Measurements from ENCODE around the gene HDHD3.
A peak's percentile ranks its signal among the peaks of the same experiment; 100 is the strongest.

Gene HDHD3

GRCh38 chr9:113416149-113416721 lies 39.4 kb upstream of the HDHD3 start (continued):
- TF ChIP-seq, protein P1, sequence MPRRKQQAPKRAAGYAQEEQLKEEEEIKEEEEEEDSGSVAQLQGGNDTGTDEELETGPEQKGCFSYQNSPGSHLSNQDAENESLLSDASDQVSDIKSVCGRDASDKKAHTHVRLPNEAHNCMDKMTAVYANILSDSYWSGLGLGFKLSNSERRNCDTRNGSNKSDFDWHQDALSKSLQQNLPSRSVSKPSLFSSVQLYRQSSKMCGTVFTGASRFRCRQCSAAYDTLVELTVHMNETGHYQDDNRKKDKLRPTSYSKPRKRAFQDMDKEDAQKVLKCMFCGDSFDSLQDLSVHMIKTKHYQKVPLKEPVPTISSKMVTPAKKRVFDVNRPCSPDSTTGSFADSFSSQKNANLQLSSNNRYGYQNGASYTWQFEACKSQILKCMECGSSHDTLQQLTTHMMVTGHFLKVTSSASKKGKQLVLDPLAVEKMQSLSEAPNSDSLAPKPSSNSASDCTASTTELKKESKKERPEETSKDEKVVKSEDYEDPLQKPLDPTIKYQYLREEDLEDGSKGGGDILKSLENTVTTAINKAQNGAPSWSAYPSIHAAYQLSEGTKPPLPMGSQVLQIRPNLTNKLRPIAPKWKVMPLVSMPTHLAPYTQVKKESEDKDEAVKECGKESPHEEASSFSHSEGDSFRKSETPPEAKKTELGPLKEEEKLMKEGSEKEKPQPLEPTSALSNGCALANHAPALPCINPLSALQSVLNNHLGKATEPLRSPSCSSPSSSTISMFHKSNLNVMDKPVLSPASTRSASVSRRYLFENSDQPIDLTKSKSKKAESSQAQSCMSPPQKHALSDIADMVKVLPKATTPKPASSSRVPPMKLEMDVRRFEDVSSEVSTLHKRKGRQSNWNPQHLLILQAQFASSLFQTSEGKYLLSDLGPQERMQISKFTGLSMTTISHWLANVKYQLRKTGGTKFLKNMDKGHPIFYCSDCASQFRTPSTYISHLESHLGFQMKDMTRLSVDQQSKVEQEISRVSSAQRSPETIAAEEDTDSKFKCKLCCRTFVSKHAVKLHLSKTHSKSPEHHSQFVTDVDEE (CRISPR knock-in tag; IDR thresholded peaks at IDR 0.05): no peak
- TF ChIP-seq TOX (CRISPR knock-in tag; IDR thresholded peaks at IDR 0.05; ENCODE audit: borderline replicate concordance) (no peak), ARNTL (CRISPR knock-in tag; IDR thresholded peaks at IDR 0.05; ENCODE audit: borderline replicate concordance, low read depth) (no peak), RARB (CRISPR knock-in tag; IDR thresholded peaks at IDR 0.05) (no peak), CREB5 (CRISPR knock-in tag; IDR thresholded peaks at IDR 0.05; ENCODE audit: low read depth) (no peak)

GRCh38 chr9:113410207-113410864 lies 33.5 kb upstream of the HDHD3 start, which contains the start of the genes C9orf43 and POLE3:
Gene C9orf43, plus strand, starts transcription at chr9:113410747. Its CDS starts 2,747 bp downstream, at chr9:113413494.
Gene POLE3, minus strand, starts transcription at chr9:113410675. Its CDS starts 382 bp downstream, at chr9:113410293.
- TF ChIP-seq ZNF70 (CRISPR knock-in tag; IDR thresholded peaks at IDR 0.05) (no peak), CSDC2 (CRISPR knock-in tag; IDR thresholded peaks at IDR 0.05) (no peak), TOX (CRISPR knock-in tag; IDR thresholded peaks at IDR 0.05; ENCODE audit: borderline replicate concordance) (no peak), PATZ1 (CRISPR knock-in tag; IDR thresholded peaks at IDR 0.05; ENCODE audit: borderline replicate concordance) (no peak), ARNTL (CRISPR knock-in tag; IDR thresholded peaks at IDR 0.05; ENCODE audit: borderline replicate concordance, low read depth) (no peak), ZFP30 (CRISPR knock-in tag; IDR thresholded peaks at IDR 0.05) (no peak), ZFP3 (CRISPR knock-in tag; IDR thresholded peaks at IDR 0.05) (no peak), PPARA (CRISPR knock-in tag; IDR thresholded peaks at IDR 0.05; ENCODE audit: borderline replicate concordance) (no peak)
- TF ChIP-seq, protein P2, sequence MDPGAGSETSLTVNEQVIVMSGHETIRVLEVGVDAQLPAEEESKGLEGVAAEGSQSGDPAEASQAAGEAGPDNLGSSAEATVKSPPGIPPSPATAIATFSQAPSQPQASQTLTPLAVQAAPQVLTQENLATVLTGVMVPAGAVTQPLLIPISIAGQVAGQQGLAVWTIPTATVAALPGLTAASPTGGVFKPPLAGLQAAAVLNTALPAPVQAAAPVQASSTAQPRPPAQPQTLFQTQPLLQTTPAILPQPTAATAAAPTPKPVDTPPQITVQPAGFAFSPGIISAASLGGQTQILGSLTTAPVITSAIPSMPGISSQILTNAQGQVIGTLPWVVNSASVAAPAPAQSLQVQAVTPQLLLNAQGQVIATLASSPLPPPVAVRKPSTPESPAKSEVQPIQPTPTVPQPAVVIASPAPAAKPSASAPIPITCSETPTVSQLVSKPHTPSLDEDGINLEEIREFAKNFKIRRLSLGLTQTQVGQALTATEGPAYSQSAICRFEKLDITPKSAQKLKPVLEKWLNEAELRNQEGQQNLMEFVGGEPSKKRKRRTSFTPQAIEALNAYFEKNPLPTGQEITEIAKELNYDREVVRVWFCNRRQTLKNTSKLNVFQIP (CRISPR knock-in tag; IDR thresholded peaks at IDR 0.05; ENCODE audit: borderline replicate concordance, low read depth): no peak
- TF ChIP-seq, protein P1 (CRISPR knock-in tag; IDR thresholded peaks at IDR 0.05): no peak
- ATAC-seq: peak; percentile 97

DNA sequence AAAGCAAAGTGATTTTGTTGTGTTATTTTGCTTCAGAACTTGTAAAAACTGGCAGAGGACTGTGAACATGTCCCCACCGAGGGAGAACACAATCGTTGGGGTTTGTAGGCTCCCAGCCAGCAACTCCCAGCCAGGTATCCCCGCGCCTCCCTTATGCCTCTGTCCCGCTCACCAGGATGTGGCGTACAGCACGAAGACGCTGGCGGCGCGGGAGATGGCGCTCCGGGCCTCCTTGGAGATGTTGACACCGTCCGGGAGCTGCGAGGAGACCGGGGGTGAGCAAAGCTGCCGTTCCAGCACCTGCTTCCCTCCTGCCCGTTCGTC lies 33.1 kb upstream of the HDHD3 start:
- TF ChIP-seq CSRNP3 (CRISPR knock-in tag; IDR thresholded peaks at IDR 0.05): no peak
- ATAC-seq: peak; percentile 12
